Measurements from ENCODE around the gene EMC9. TPM values are rescaled to one million over a fixed set of nuclear protein-coding genes. Genes with fewer than 3 reads are reported as not detected.
A peak's percentile ranks its signal among the peaks of the same experiment; 100 is the strongest.

Gene EMC9
- total RNA-seq, 1 experiment from 2014 or later = 35.3 TPM

- Histone ChIP-seq H3K4me1 (ENCODE audit: low read length) (no peaks in the 10 kb centered on the region), H3K9me2 (replicated peaks; ENCODE audit: insufficient read depth, low read length) (no peaks in the 10 kb centered on the region), H3K36me3 (ENCODE audit: insufficient read depth, low read length) (peaks cover 32% of the 10 kb centered on the region), H3K4me3 (ENCODE audit: low read length) (no peak overlapping the region), H3K27ac (ENCODE audit: low read length) (no peak overlapping the region), H2AFZ (ENCODE audit: low read length) (no peak overlapping the region), H3K9me3 (ENCODE audit: low read length) (no peaks in the 10 kb centered on the region), H4K20me1 (ENCODE audit: insufficient read depth, low read depth, low read length) (0 out of 2 replicates have a peak, but pooled peaks cover 4% of the 10 kb centered on the region), H3K9ac (ENCODE audit: low read length) (no peak overlapping the region), H3K4me2 (ENCODE audit: low read depth, low read length, poor library complexity, severe bottlenecking) (no peak overlapping the region), H3K27me3 (ENCODE audit: low read length) (no peaks in the 10 kb centered on the region), H3K79me2 (ENCODE audit: low read length) (no peaks in the 10 kb centered on the region)
- no peak for DNase-seq
Observed at GRCh38 chr14:24179294-24179960, 38.0 kb upstream of the EMC9 start.

GRCh38 chr14:24178399-24179178 lies 37.2 kb upstream of the EMC9 start:
- Histone ChIP-seq H3K36me3 (ENCODE audit: insufficient read depth, low read length) (peaks cover 32% of the 10 kb centered on the region), H3K4me3 (ENCODE audit: low read length) (no peak overlapping the region), H3K79me2 (ENCODE audit: low read length) (no peaks in the 10 kb centered on the region), H3K27me3 (ENCODE audit: low read length) (no peaks in the 10 kb centered on the region), H3K4me1 (ENCODE audit: low read length) (no peaks in the 10 kb centered on the region), H3K9ac (ENCODE audit: low read length) (no peak overlapping the region), H3K27ac (ENCODE audit: low read length) (no peak overlapping the region), H3K9me2 (replicated peaks; ENCODE audit: insufficient read depth, low read length) (no peaks in the 10 kb centered on the region), H3K4me2 (ENCODE audit: low read depth, low read length, poor library complexity, severe bottlenecking) (no peak overlapping the region), H3K9me3 (ENCODE audit: low read length) (no peaks in the 10 kb centered on the region), H2AFZ (ENCODE audit: low read length) (no peak overlapping the region), H4K20me1 (ENCODE audit: insufficient read depth, low read depth, low read length) (0 out of 2 replicates have a peak, but pooled peaks cover 4% of the 10 kb centered on the region)
- DNase-seq = no peak

- no peak overlapping the region for H3K4me2 ChIP-seq (ENCODE audit: low read depth, low read length, poor library complexity, severe bottlenecking)
- no peak overlapping the region for H3K9ac ChIP-seq (ENCODE audit: low read length)
- H4K20me1 ChIP-seq (ENCODE audit: insufficient read depth, low read depth, low read length) = 0 out of 2 replicates have a peak, but pooled peaks cover 4% of the 10 kb centered on the region
- DNase-seq = no peak
- peaks cover 34% of the 10 kb centered on the region for H3K36me3 ChIP-seq (ENCODE audit: insufficient read depth, low read length)
- no peak overlapping the region for H2AFZ ChIP-seq (ENCODE audit: low read length)
- no peak overlapping the region for H3K27ac ChIP-seq (ENCODE audit: low read length)
- H3K79me2 ChIP-seq (ENCODE audit: low read length) = peaks cover 5% of the 10 kb centered on the region
- H3K27me3 ChIP-seq (ENCODE audit: low read length) = no peaks in the 10 kb centered on the region
- H3K9me3 ChIP-seq (ENCODE audit: low read length) = no peaks in the 10 kb centered on the region
- no peaks in the 10 kb centered on the region for H3K9me2 ChIP-seq (replicated peaks; ENCODE audit: insufficient read depth, low read length)
- no peak overlapping the region for H3K4me3 ChIP-seq (ENCODE audit: low read length)
- H3K4me1 ChIP-seq (ENCODE audit: low read length) = peaks cover 5% of the 10 kb centered on the region
Observed at GRCh38 chr14:24177891-24178290, 36.5 kb upstream of the EMC9 start.

- Histone ChIP-seq H3K9me3 (ENCODE audit: low read length) (no peaks in the 10 kb centered on the region), H2AFZ (ENCODE audit: low read length) (no peak overlapping the region), H3K79me2 (ENCODE audit: low read length) (peaks cover 12% of the 10 kb centered on the region), H3K4me1 (ENCODE audit: low read length) (peaks cover 7% of the 10 kb centered on the region), H3K4me2 (ENCODE audit: low read depth, low read length, poor library complexity, severe bottlenecking) (no peak overlapping the region), H4K20me1 (ENCODE audit: insufficient read depth, low read depth, low read length) (0 out of 2 replicates have a peak, but pooled peaks cover 4% of the 10 kb centered on the region), H3K4me3 (ENCODE audit: low read length) (no peak overlapping the region), H3K27me3 (ENCODE audit: low read length) (no peaks in the 10 kb centered on the region), H3K9me2 (replicated peaks; ENCODE audit: insufficient read depth, low read length) (no peaks in the 10 kb centered on the region), H3K9ac (ENCODE audit: low read length) (no peak overlapping the region), H3K36me3 (ENCODE audit: insufficient read depth, low read length) (peaks cover 37% of the 10 kb centered on the region), H3K27ac (ENCODE audit: low read length) (no peak overlapping the region)
- DNase-seq = no peak
Observed at GRCh38 chr14:24177041-24177825, 35.8 kb upstream of the EMC9 start.

- H3K36me3 ChIP-seq (ENCODE audit: insufficient read depth, low read length) = peaks cover 37% of the 10 kb centered on the region
Observed at GRCh38 chr14:24176599-24176998, 35.2 kb upstream of the EMC9 start.

GRCh38 chr14:24172871-24173281 lies 31.5 kb upstream of the EMC9 start:
- Histone ChIP-seq H3K9ac (ENCODE audit: low read length) (peak overlapping the region; percentile 75), H3K27ac (ENCODE audit: low read length) (0 out of 2 replicates have a peak overlapping the region, but pooled peaks have one; percentile 52)

More at GRCh38 chr14:24176599-24176998, 35.2 kb upstream of the EMC9 start:
- no peaks in the 10 kb centered on the region for H3K9me3 ChIP-seq (ENCODE audit: low read length)
- no peak overlapping the region for H3K4me2 ChIP-seq (ENCODE audit: low read depth, low read length, poor library complexity, severe bottlenecking)
- peaks cover 7% of the 10 kb centered on the region for H3K4me1 ChIP-seq (ENCODE audit: low read length)
- H3K4me3 ChIP-seq (ENCODE audit: low read length) = no peak overlapping the region
- no peaks in the 10 kb centered on the region for H3K27me3 ChIP-seq (ENCODE audit: low read length)
- H4K20me1 ChIP-seq (ENCODE audit: insufficient read depth, low read depth, low read length) = 0 out of 2 replicates have a peak, but pooled peaks cover 4% of the 10 kb centered on the region
- no peak overlapping the region for H3K9ac ChIP-seq (ENCODE audit: low read length)
- no peaks in the 10 kb centered on the region for H3K9me2 ChIP-seq (replicated peaks; ENCODE audit: insufficient read depth, low read length)
- no peak overlapping the region for H2AFZ ChIP-seq (ENCODE audit: low read length)
- H3K79me2 ChIP-seq (ENCODE audit: low read length) = peaks cover 15% of the 10 kb centered on the region
- no peak overlapping the region for H3K27ac ChIP-seq (ENCODE audit: low read length)
- DNase-seq = no peak

GRCh38 chr14:24172261-24172860 lies 31.0 kb upstream of the EMC9 start:
- no peaks in the 10 kb centered on the region for H3K9me2 ChIP-seq (replicated peaks; ENCODE audit: insufficient read depth, low read length)
- H2AFZ ChIP-seq (ENCODE audit: low read length) = no peak overlapping the region
- H3K4me1 ChIP-seq (ENCODE audit: low read length) = peaks cover 7% of the 10 kb centered on the region
- DNase-seq = no peak
- peak overlapping the region; percentile 75 for H3K9ac ChIP-seq (ENCODE audit: low read length)
- 0 out of 2 replicates have a peak, but pooled peaks cover 12% of the 10 kb centered on the region for H3K36me3 ChIP-seq (ENCODE audit: insufficient read depth, low read length)
- H3K79me2 ChIP-seq (ENCODE audit: low read length) = peaks cover 15% of the 10 kb centered on the region
- H3K9me3 ChIP-seq (ENCODE audit: low read length) = no peaks in the 10 kb centered on the region
- H3K4me3 ChIP-seq (ENCODE audit: low read length) = peak overlapping the region; percentile 64
- no peaks in the 10 kb centered on the region for H4K20me1 ChIP-seq (ENCODE audit: insufficient read depth, low read depth, low read length)
- peak overlapping the region; percentile 52 for H3K27ac ChIP-seq (ENCODE audit: low read length)
- peak overlapping the region; percentile 70 for H3K4me2 ChIP-seq (ENCODE audit: low read depth, low read length, poor library complexity, severe bottlenecking)
- H3K27me3 ChIP-seq (ENCODE audit: low read length) = no peaks in the 10 kb centered on the region

More at GRCh38 chr14:24172871-24173281, 31.5 kb upstream of the EMC9 start:
- no peak for DNase-seq
- Histone ChIP-seq H3K27me3 (ENCODE audit: low read length) (no peaks in the 10 kb centered on the region), H3K4me2 (ENCODE audit: low read depth, low read length, poor library complexity, severe bottlenecking) (peak overlapping the region; percentile 70), H3K9me2 (replicated peaks; ENCODE audit: insufficient read depth, low read length) (no peaks in the 10 kb centered on the region), H3K9me3 (ENCODE audit: low read length) (no peaks in the 10 kb centered on the region), H2AFZ (ENCODE audit: low read length) (no peak overlapping the region), H3K36me3 (ENCODE audit: insufficient read depth, low read length) (peaks cover 15% of the 10 kb centered on the region; the same call in 1 of the 2 replicates), H3K4me3 (ENCODE audit: low read length) (peak overlapping the region; percentile 64), H4K20me1 (ENCODE audit: insufficient read depth, low read depth, low read length) (no peaks in the 10 kb centered on the region), H3K79me2 (ENCODE audit: low read length) (peaks cover 15% of the 10 kb centered on the region), H3K4me1 (ENCODE audit: low read length) (peaks cover 7% of the 10 kb centered on the region)
